GM19025 (cell line): ENCODE results near the gene CNOT8.

Source experiments
- ATAC-seq: cut with Tn5 transposase; IDR thresholded peaks from one replicate; pipeline ENCODE4 v1.9.1; 2021; ENCODE audit warnings: mild to moderate bottlenecking, low read depth, moderate library complexity; ENCODE audit not compliant: unreplicated experiment

The CNOT8 gene

GRCh38 chr5:154863291-154864080 lies 5.1 kb downstream of the CNOT8 start:
- ATAC-seq, result no peak

GRCh38 chr5:154865466-154866184 lies 7.2 kb downstream of the CNOT8 start:
- ATAC-seq, result no peak

GRCh38 chr5:154866841-154867240 lies 8.4 kb downstream of the CNOT8 start:
- no peak for ATAC-seq

DNA sequence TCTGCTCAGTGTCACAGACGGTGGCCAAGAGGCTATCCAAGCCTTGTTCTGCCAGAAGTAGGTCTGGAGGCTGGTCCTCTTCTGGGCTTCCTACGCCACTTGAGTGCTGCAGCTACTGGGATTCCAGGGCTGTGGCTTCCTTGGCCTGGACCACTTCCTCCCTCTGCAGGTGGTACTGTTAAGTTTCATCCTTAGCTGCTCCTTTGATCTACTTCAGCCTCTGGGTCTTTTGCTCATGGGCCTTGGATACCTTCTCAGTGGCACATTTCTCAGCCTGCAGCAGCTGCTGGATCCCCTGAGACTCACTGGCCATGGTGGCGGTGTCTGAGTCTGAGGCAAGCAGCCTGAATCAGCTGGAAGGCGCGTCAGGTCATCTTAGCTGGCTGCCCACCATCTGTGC lies 10.3 kb downstream of the CNOT8 start:
- ATAC-seq, result no peak

DNA sequence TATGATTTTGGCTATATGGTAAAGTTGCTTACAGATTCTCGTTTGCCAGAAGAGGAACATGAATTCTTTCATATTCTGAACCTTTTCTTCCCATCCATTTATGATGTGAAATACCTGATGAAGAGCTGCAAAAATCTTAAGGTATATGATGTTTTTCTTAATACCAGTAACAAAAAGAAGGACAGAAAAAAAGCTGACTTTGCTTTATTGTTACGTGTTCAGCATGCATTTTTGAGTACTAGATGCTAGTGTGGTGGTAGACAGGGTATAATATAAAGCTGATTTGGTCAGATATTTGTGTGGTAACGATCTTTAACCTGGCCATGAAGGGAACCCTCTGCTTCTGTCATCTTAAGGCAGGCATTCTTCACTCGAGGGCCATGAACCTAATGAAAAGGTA lies 13.3 kb downstream of the CNOT8 start:
- no peak for ATAC-seq

GRCh38 chr5:154873791-154874331 lies 15.4 kb downstream of the CNOT8 start:
- ATAC-seq, result no peak

GRCh38 chr5:154878642-154879335 lies 20.4 kb downstream of the CNOT8 start:
- no peak for ATAC-seq

DNA sequence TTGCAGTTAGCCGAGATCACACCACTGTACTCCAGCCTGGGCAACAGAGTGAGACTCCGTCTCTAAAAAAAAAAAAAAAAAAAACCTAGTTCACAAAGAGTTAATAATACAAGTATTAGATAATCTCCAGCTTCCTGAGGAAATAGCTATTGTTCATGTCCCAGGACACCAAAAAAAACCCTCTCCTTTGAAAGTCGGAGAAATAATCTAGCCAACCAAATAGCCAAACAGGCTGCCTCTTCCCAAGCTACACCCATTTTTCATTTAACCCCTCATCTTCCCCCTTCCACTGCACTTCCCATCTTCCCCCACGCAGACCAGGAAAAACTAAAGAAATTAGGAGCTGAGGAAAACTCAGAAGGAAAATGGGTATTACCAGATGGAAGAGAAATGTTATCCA lies 23.6 kb downstream of the CNOT8 start:
- no peak for ATAC-seq

DNA sequence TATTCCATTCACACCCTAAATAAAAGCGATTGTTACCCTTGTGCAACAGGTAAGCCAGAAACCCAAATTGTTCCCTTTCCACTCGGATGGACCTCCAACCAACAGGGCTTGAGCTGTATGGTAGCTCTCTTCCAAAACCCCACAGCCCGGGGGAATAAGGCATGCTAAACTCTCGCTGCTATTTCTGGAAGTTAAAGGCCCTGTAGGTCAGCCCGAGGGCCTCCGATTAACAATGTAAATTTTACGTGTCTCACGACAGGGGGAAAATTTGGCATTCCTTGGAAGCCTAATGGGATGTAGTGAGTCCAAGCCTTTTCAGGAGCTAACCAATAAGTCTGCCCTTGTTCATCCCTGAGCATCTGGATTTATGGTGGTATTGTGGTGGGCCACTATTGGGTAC lies 26.0 kb downstream of the CNOT8 start:
- no peak for ATAC-seq

GRCh38 chr5:154885439-154885838 lies 27.0 kb downstream of the CNOT8 start:
- ATAC-seq, result no peak

DNA sequence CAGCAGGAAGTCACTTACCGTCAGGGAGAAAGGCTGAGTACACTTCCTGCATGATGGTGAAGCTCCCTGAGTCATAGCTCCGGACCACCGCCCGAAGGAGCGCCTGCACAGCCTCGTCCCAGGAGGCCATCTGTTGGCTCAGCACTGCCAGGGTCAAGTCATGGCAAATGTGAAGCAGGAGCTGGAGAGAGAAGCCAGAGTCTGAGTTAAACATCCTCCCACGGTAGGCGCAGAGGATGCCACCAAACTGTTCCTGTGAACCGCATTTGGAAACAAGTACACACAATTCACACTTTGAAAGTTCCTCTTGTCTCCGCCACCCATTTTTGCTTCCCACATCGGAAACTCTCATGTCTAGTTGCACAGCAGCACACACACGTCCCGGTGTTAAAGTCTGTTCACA lies 33.9 kb downstream of the CNOT8 start:
- ATAC-seq, result no peak

GRCh38 chr5:154893381-154893780 lies 35.0 kb downstream of the CNOT8 start:
- ATAC-seq, result no peak

- ATAC-seq, result no peak
Measured at GRCh38 chr5:154895606-154896561, 37.5 kb downstream of the CNOT8 start.

- ATAC-seq, result no peak
Measured at GRCh38 chr5:154896562-154897165, 38.2 kb downstream of the CNOT8 start.

GRCh38 chr5:154898210-154898609 lies 39.8 kb downstream of the CNOT8 start:
- ATAC-seq, result no peak

DNA sequence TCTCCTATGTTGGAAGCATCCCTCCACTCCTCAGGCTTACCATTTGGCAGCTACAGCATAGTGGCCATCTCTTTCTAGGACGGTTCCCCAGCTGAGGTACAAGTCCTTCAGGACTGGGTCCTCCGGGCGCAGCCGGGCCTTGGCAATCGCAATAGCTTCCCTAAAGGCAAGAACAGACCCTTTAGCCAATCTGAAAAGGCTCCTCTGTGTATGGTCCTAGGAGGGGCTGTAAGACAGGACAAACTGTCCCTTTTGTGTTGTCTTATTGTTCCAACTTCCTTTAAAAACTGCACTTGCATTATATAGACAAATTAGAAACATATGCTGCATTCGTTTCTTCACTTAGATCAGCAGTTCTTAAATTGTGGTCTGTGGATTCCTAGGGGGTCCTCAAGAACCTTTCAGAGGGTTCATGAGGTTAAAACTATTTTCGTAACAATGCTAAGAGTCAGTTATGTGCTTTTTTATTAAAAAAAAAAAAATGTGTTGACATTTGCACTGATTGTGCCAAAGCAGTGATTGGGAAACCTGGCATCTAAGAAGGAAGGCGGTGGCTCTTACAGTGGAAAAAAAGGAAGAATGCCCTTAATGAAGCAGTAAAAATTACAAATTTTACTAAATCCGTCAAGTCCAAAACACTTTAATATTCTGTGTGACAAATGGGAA lies 40.9 kb downstream of the CNOT8 start:
- ATAC-seq, result no peak

- no peak for ATAC-seq
Measured at GRCh38 chr5:154900066-154900465, 41.6 kb downstream of the CNOT8 start.

GRCh38 chr5:154901276-154901675 lies 42.8 kb downstream of the CNOT8 start:
- no peak for ATAC-seq

DNA sequence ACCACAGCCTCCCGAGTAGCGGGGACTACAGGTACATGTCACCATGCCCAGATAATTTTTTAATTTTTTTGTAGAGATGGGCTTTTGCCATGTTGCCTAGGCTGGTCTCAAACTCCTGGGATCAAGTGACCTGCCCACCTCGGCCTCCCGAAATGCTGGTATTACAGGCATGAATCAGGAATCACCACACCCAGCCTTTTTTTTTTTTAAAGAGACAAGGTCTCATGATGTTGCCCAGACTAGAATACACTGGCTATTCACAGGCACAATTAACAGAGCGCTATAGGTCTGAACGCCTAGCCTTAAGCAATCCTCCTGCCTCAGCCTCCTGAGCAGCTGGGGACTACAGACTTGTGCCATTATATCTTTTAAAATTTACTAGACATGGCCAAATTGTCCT lies 43.5 kb downstream of the CNOT8 start:
- ATAC-seq, result no peak
